Esophagus squamous epithelium (tissue), 5 donors: Measurements from ENCODE around the gene MAB21L1. TPM values are rescaled to one million over a fixed set of nuclear protein-coding genes. Genes with fewer than 3 reads are reported as not detected.

Experiments
- DNase-seq: peaks from one replicate; lab custom pipeline; 2025; lab: John Stamatoyannopoulos, UW
- H3K27ac ChIP-seq, 4 donors: fragments of 200-600 bp; sonication (generic); one replicate each; pipeline ENCODE4 v1.5.1; 2016 to 2019; ENCODE audit warnings: mild to moderate bottlenecking in 1 of 4
- H3K27me3 ChIP-seq, 4 donors: fragments of 200-600 bp; sonication (generic); 1 replicate in 3 of 4; 2 replicates in 1 of 4; pipeline versions ENCODE4 v1.5.1 to v1.6.0; 2017 to 2021; ENCODE audit warnings: antibody characterized with exemption in 1 of 4
- H3K36me3 ChIP-seq, 3 donors: fragments of 200-600 bp; sonication (generic); one replicate each; pipeline ENCODE4 v1.5.1; 2016 to 2019
- H3K4me1 ChIP-seq, 3 donors: fragments of 200-600 bp; sonication (generic); one replicate each; pipeline ENCODE4 v1.5.1; 2017 to 2019
- H3K4me3 ChIP-seq, 4 donors: fragments of 200-600 bp; sonication (generic); 1 replicate in 3 of 4; 2 replicates in 1 of 4; pipeline ENCODE4 v1.5.1; 2016 to 2019; ENCODE audit warnings: mild to moderate bottlenecking in 2 of 4, moderate library complexity in 1 of 4
- H3K9me3 ChIP-seq, 3 donors: fragments of 200-600 bp; sonication (generic); one replicate each; pipeline ENCODE4 v1.5.1; 2016 to 2019
- POLR2A ChIP-seq, 4 donors: fragments of 450-650 bp; IDR thresholded peaks; one replicate each; pipeline ENCODE4 v1.6.1; 2017; ENCODE audit warnings: antibody characterized with exemption in 4 of 4, mild to moderate bottlenecking in 4 of 4, moderate library complexity in 3 of 4
- WGBS, 2 donors: methylation state at CpG; one replicate each; pipeline ENCODE4 v1.1.5; 2018; 5-methylcytosine and 5-hydroxymethylcytosine counted together
- intact Hi-C: fragments of 100-400 bp; cut with DNase I; formaldehyde crosslinking; loops from one replicate; pipeline ENCODE4 v1.15.0; 2022
- total RNA-seq, 4 donors: library from RNA; depleted of rRNA; stranded (reverse); fragments of >200 nt; gene quantifications; one replicate each; pipeline ENCODE4 v1.1.0, GENCODE V29; 2016
- TF ChIP-seq, protein P1 (sequence below), 6 experiments: fragments of 450-650 bp in 4 of 6; fragments of 200-600 bp in 2 of 6; sonication (generic) in 2 of 6; IDR thresholded peaks; one replicate each; pipeline ENCODE4 v1.5.1; 2016 to 2019; ENCODE audit warnings: antibody characterized with exemption in 6 of 6, mild to moderate bottlenecking in 4 of 6, moderate library complexity in 4 of 6
- donor health status: DM: yes; HTN: yes; CAD: no.

Gene MAB21L1
- total RNA-seq, 4 donors from 2014 or later, result 0.13 to 0.32 (median 0.19) TPM; not detected in 1

DNA sequence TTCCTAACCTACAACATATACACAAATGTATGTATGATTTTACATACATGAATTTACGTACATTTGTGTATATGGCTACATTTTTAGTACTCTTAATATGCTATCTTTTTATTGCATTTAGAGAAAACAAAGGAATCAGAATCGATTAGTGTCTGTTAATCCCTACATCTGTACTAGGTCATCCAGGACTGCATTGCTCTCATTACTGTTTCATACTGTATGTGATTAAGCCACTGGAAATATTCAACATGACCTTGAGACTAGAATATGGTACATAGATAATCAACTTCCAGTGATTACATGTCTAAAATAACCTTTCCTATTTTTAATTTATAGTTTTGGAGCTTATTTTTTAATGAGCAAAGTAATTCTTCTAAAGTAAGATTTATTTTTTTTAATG lies 5.3 kb upstream of the MAB21L1 start:
- H3K4me3 ChIP-seq, result no peak overlapping the region
- no peak for DNase-seq
- peaks cover 0 to 9% (median 0%) of the 10 kb centered on the region in 3 donors for H3K4me1 ChIP-seq
- H3K9me3 ChIP-seq, result no peaks in the 10 kb centered on the region
- no peak overlapping the region for H3K27ac ChIP-seq
- peaks cover 0 to 32% (median 5%) of the 10 kb centered on the region in 4 donors for H3K27me3 ChIP-seq
- no peaks in the 10 kb centered on the region for H3K36me3 ChIP-seq
- no peak for TF ChIP-seq POLR2A (IDR thresholded peaks at IDR 0.05)
- TF ChIP-seq, protein P1, sequence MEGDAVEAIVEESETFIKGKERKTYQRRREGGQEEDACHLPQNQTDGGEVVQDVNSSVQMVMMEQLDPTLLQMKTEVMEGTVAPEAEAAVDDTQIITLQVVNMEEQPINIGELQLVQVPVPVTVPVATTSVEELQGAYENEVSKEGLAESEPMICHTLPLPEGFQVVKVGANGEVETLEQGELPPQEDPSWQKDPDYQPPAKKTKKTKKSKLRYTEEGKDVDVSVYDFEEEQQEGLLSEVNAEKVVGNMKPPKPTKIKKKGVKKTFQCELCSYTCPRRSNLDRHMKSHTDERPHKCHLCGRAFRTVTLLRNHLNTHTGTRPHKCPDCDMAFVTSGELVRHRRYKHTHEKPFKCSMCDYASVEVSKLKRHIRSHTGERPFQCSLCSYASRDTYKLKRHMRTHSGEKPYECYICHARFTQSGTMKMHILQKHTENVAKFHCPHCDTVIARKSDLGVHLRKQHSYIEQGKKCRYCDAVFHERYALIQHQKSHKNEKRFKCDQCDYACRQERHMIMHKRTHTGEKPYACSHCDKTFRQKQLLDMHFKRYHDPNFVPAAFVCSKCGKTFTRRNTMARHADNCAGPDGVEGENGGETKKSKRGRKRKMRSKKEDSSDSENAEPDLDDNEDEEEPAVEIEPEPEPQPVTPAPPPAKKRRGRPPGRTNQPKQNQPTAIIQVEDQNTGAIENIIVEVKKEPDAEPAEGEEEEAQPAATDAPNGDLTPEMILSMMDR (IDR thresholded peaks at IDR 0.05), result no peak
- intact Hi-C loops, result no loop called here
- WGBS, 2 donors, result 75 to 87% methylated on average over 2 of the region's 2 CpGs

DNA sequence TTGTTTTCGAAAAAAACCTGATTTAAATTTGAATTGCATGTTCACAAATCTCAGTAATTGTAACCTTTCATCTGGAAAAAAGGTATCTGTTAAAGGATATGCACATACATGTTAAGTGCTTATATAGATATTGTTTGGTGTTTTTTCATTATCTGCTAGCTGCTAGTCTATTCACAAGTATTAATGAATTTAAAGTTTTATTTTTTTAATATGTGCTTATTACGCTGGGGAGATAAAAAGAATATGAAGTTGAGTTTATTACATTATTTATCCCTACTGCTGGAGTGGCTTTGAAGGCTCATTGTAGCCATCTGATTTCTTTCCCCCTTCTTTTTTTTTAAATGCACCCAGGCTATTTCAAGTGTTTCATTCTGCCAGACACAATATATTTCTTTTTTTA lies 3.9 kb upstream of the MAB21L1 start:
- Histone ChIP-seq H3K27ac (no peak overlapping the region), H3K4me3 (no peak overlapping the region), H3K27me3 (peaks cover 0 to 46% (median 5%) of the 10 kb centered on the region in 4 donors), H3K4me1 (peaks cover 0 to 24% (median 0%) of the 10 kb centered on the region in 3 donors), H3K9me3 (no peaks in the 10 kb centered on the region), H3K36me3 (no peaks in the 10 kb centered on the region)
- DNase-seq, result no peak
- 81 to 91% methylated on average over 2 of the region's 2 CpGs for WGBS, 2 donors
- TF ChIP-seq, protein P1 (IDR thresholded peaks at IDR 0.05), result no peak
- TF ChIP-seq POLR2A (IDR thresholded peaks at IDR 0.05), result no peak
- intact Hi-C loops, result no loop called here

DNA sequence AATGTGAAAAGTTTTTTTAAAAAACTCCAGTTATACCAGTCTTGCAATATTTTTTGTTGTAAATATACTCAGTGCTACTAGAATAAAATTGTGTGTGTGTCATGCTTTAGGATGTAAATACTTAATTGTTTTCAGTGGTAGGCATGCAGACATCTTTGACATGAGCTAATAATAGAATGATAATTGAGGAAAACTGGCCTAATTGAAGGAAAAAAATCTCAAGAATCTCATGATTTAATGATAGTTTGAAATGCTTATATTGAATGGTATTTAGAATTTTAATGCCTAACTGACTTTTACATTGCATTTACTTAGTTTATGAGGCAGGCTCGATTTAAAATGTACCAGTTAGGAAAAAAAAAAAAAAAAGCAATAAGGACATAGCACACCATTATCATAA lies 3.2 kb upstream of the MAB21L1 start:
- Histone ChIP-seq H3K27ac (no peak overlapping the region), H3K36me3 (no peaks in the 10 kb centered on the region), H3K4me3 (no peak overlapping the region), H3K27me3 (peaks cover 0 to 53% (median 6%) of the 10 kb centered on the region in 4 donors), H3K9me3 (no peaks in the 10 kb centered on the region), H3K4me1 (peaks cover 0 to 30% (median 0%) of the 10 kb centered on the region in 3 donors)
- no peak for TF ChIP-seq POLR2A (IDR thresholded peaks at IDR 0.05)
- TF ChIP-seq, protein P1 (IDR thresholded peaks at IDR 0.05), result no peak
- WGBS, 2 donors, result 68 to 71% methylated on average over 1 of the region's 1 CpG
- no peak for DNase-seq
- intact Hi-C loops, result no loop called here

DNA sequence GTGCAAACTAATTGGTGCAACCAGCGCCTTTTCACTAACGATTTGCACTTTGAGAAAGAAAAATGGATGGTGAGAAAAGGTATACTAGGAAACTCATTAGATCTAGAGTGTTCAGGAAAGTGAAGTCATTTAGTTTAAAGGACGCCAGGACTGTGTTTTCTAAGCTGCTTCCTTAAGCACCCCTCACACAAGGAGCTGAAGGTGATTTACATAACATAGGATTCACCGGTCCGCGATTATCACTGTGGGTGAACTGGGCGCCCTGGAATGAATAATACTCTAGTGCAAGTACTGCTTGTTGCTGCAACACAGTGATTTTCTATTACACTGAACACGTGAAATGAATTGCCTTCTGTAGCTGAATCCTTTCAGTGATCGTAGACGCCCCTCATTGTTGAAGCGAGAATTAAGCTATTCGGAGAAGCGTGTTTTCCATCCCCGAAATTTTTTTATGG lies 2.6 kb upstream of the MAB21L1 start:
- Histone ChIP-seq H3K4me1 (peaks cover 0 to 32% (median 0%) of the 10 kb centered on the region in 3 donors), H3K9me3 (no peaks in the 10 kb centered on the region), H3K27me3 (peaks cover 0 to 59% (median 7%) of the 10 kb centered on the region in 4 donors), H3K27ac (no peak overlapping the region), H3K4me3 (no peak overlapping the region), H3K36me3 (no peaks in the 10 kb centered on the region)
- intact Hi-C loops, result no loop called here
- WGBS, 2 donors, result 69 to 77% methylated on average over 14 of the region's 14 CpGs
- no peak for DNase-seq
- TF ChIP-seq, protein P1 (IDR thresholded peaks at IDR 0.05), result no peak
- TF ChIP-seq POLR2A (IDR thresholded peaks at IDR 0.05), result no peak

DNA sequence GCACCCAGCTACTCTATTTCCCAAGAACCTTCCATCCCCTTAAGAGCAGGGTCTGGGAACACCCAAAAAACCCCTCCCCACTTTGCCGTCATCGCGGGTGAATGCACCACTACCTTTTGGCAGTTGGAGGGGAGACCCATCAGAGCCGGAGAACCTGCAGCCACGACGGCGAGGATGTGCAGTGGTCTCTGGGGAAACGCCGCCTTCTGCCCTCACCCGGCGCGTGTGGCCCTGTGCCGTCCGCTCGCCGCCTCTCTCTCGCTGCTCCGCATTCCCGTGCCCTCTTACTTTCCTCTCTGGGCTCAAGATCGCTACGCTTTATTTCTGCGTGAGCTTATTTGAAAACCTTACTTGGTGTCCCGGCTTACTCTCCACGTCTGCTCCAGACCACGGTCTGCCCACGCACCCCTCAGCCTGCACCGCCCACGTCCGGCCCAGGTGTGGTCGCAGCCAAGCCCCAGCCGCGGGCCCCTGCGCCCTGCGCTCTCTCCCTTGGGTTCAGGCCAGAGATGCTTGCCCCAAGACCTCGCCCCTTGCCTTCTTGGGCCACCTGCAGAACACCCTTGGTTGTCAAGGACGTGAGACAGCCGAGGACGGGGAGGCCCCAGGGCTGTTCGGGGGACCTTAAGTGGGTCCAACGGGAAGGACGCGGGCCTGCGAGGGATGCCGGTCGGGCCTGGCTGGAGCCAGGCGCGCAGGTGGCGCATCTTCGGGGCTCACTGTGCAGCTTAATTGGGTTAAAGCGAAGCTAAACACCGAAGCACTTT lies 2.0 kb upstream of the MAB21L1 start:
- no peak for DNase-seq
- intact Hi-C loops, result no loop called here
- Histone ChIP-seq H3K4me1 (peaks cover 0 to 32% (median 0%) of the 10 kb centered on the region in 3 donors), H3K27me3 (peaks cover 0 to 65% (median 7%) of the 10 kb centered on the region in 4 donors), H3K27ac (no peak overlapping the region), H3K36me3 (no peaks in the 10 kb centered on the region), H3K9me3 (no peaks in the 10 kb centered on the region), H3K4me3 (peak overlapping the region in 1 of 4 donors; percentile 7)
- WGBS, 2 donors, result 46 to 49% methylated on average over 27 to 45 of the region's 51 CpGs
- TF ChIP-seq POLR2A (IDR thresholded peaks at IDR 0.05), result no peak
- TF ChIP-seq, protein P1 (IDR thresholded peaks at IDR 0.05), result no peak
